A549 (cell line): ENCODE data around the gene EXOC4. TPM values are rescaled to one million over a fixed set of nuclear protein-coding genes. Genes with fewer than 3 reads are reported as not detected.

Experiments
- ATAC-seq, 2 experiments: fragments of 200-7000 bp in 1 of 2; fragments of >200 bp in 1 of 2; cut with Nextera tagmentation in 1 of 2; cut with Tn5 transposase in 1 of 2; 3 replicates each; pipeline versions ENCODE4 v1.8.0 to v1.9.1; 2018 to 2020; ENCODE audit warnings: mild to moderate bottlenecking in 1 of 2, moderate library complexity in 1 of 2
- CTCF ChIA-PET: fragments of 300-600 bp; sonication (Branson Sonifier 250); formaldehyde crosslinking; extraction: SDS; loops from one replicate; lab custom pipeline; 2021; ENCODE audit warnings: antibody characterized with exemption, inconsistent platforms; lab: Yijun Ruan, JAX
- POLR2A ChIA-PET: fragments of 350-600 bp; formaldehyde crosslinking; extraction: SDS; loops from one replicate; lab custom pipeline; 2021; ENCODE audit warnings: antibody characterized with exemption, inconsistent platforms; lab: Yijun Ruan, JAX
- DNase-seq, 2 experiments: peaks; one replicate each; pipeline versions ENCODE4 v3.0.0 to v3.0.0-alpha.2; 2011 to 2016; ENCODE audit warnings: low read depth in 1 of 2, low spot score in 1 of 2
- FAIRE-seq: peaks from 2 replicates; lab custom pipeline; 2011; peaks lifted over from hg19 to GRCh38; lab: Jason Lieb, UNC
- H3K27ac ChIP-seq, 2 experiments: fragments of >200 bp; sonication (Bioruptor Twin); formaldehyde crosslinking; 3 replicates each; pipeline ENCODE4 v1.5.1; 2016 to 2017
- H3K4me1 ChIP-seq: fragments of >200 bp; sonication (Bioruptor Twin); formaldehyde crosslinking; 3 replicates; pipeline ENCODE4 v1.6.1; 2016
- H3K4me2 ChIP-seq: fragments of >200 bp; sonication (Bioruptor Twin); formaldehyde crosslinking; 3 replicates; pipeline ENCODE4 v1.6.1; 2016
- H3K4me3 ChIP-seq: fragments of >200 bp; sonication (Bioruptor Twin); formaldehyde crosslinking; 3 replicates; pipeline ENCODE4 v1.5.1; 2016
- H3K9me3 ChIP-seq: fragments of >200 bp; sonication (Bioruptor Twin); formaldehyde crosslinking; 3 replicates; pipeline ENCODE4 v1.6.1; 2016
- CEBPB ChIP-seq, 2 experiments: fragments of >200 bp in 1 of 2; sonication (Bioruptor Twin) in 1 of 2; formaldehyde crosslinking in 1 of 2; IDR thresholded peaks; 2 replicates each; pipeline ENCODE4 v1.6.1; 2012 to 2016
- CHD2 ChIP-seq: fragments of 150-350 bp; IDR thresholded peaks from 2 replicates; pipeline ENCODE4 v1.6.1; 2014; ENCODE audit warnings: low read length; ENCODE audit not compliant: partially characterized antibody
- CHD4 ChIP-seq: fragments of 200-600 bp; sonication (generic); IDR thresholded peaks from 2 replicates; pipeline ENCODE4 v1.6.1; 2016; ENCODE audit warnings: antibody characterized with exemption, mild to moderate bottlenecking, borderline replicate concordance
- EHF ChIP-seq: fragments of 250-450 bp; sonication (Bioruptor Pico); IDR thresholded peaks from 2 replicates; pipeline ENCODE4 v1.5.0; 2020; ENCODE audit warnings: mild to moderate bottlenecking
- EP300 ChIP-seq, 2 experiments: fragments of >200 bp; sonication (Bioruptor Twin); formaldehyde crosslinking; IDR thresholded peaks; 2 replicates in 1 of 2; 3 replicates in 1 of 2; pipeline ENCODE4 v1.6.1; 2016 to 2017
- ESRRA ChIP-seq: fragments of 150-350 bp; IDR thresholded peaks from 2 replicates; pipeline ENCODE4 v1.6.1; 2014; ENCODE audit warnings: mild to moderate bottlenecking, low read length, borderline replicate concordance
- FOSB ChIP-seq: fragments of 250-450 bp; sonication (Bioruptor Pico); IDR thresholded peaks from 2 replicates; pipeline ENCODE4 v1.5.0; 2020; ENCODE audit warnings: mild to moderate bottlenecking, moderate library complexity
- GATA3 ChIP-seq: IDR thresholded peaks from 2 replicates; pipeline ENCODE4 v1.6.1; 2012; ENCODE audit warnings: borderline replicate concordance
- HOXA7 ChIP-seq: fragments of 250-450 bp; sonication (Bioruptor Pico); IDR thresholded peaks from 2 replicates; pipeline ENCODE4 v1.5.0; 2020; ENCODE audit warnings: mild to moderate bottlenecking, moderate library complexity
- HOXB13 ChIP-seq: fragments of 250-450 bp; sonication (Bioruptor Pico); IDR thresholded peaks from 2 replicates; pipeline ENCODE4 v1.5.0; 2020; ENCODE audit warnings: low read depth, mild to moderate bottlenecking, moderate library complexity
- NFE2L2 ChIP-seq: fragments of 150-350 bp; conservative IDR thresholded peaks from 2 replicates; pipeline ENCODE4 v1.6.1; 2014; ENCODE audit warnings: low read length
- PHF8 ChIP-seq: fragments of 200-600 bp; sonication (generic); IDR thresholded peaks from 2 replicates; pipeline ENCODE4 v1.6.1; 2016; ENCODE audit warnings: low read depth, mild to moderate bottlenecking, antibody characterized with exemption, moderate library complexity, borderline replicate concordance
- RAD21 ChIP-seq, 2 experiments: fragments of >200 bp in 1 of 2; sonication (Bioruptor Twin) in 1 of 2; formaldehyde crosslinking in 1 of 2; IDR thresholded peaks in 1 of 2; conservative IDR thresholded peaks in 1 of 2; 2 replicates in 1 of 2; 3 replicates in 1 of 2; pipeline ENCODE4 v1.6.1; 2012 to 2018; ENCODE audit warnings: inconsistent platforms in 1 of 2
- RARB ChIP-seq: fragments of 250-450 bp; sonication (Bioruptor Pico); IDR thresholded peaks from 2 replicates; pipeline ENCODE4 v1.8.0; 2021; ENCODE audit warnings: mild to moderate bottlenecking, moderate library complexity
- RCOR1 ChIP-seq: fragments of 150-350 bp; IDR thresholded peaks from 2 replicates; pipeline ENCODE4 v1.6.1; 2014; ENCODE audit warnings: antibody characterized with exemption, low read length, low read depth
- RFX5 ChIP-seq: fragments of 450-650 bp; IDR thresholded peaks from 2 replicates; pipeline ENCODE4 v1.7.1; 2014; ENCODE audit warnings: antibody characterized with exemption, mild to moderate bottlenecking, moderate library complexity
- SREBF2 ChIP-seq: fragments of 450-650 bp; IDR thresholded peaks from 2 replicates; pipeline ENCODE4 v1.6.1; 2014; ENCODE audit warnings: mild to moderate bottlenecking, moderate library complexity
- WGBS: methylation state at CpG from one replicate; pipeline ENCODE4 v1.1.6; 2017; ENCODE audit errors: missing lambda C conversion rate; 5-methylcytosine and 5-hydroxymethylcytosine counted together
- polyA plus RNA-seq, 4 experiments: library from polyadenylated mRNA; depleted of rRNA in 3 of 4; stranded (reverse); fragments of >200 nt; fragmentation: RNase III in 1 of 4; extraction: RNeasy Plus Mini Kit Qiagen cat#74134 plus additional on column Dnase treatment in 1 of 4; gene quantifications; 2 replicates in 3 of 4; 3 replicates in 1 of 4; pipeline ENCODE4 v1.2.3, GENCODE V29; 2011 to 2017
- TF ChIP-seq, protein P1 (sequence below): fragments of >200 bp; sonication (Bioruptor Twin); formaldehyde crosslinking; IDR thresholded peaks from 3 replicates; pipeline ENCODE4 v1.5.1; 2016
- TF ChIP-seq, protein P2 (sequence below): fragments of >200 bp; sonication (Bioruptor Twin); formaldehyde crosslinking; IDR thresholded peaks from 2 replicates; pipeline ENCODE4 v1.6.1; 2016
- TF ChIP-seq, protein P3 (sequence below): IDR thresholded peaks from 2 replicates; pipeline ENCODE4 v1.6.1; 2012; ENCODE audit warnings: low read depth, borderline replicate concordance
- TF ChIP-seq, protein P4 (sequence below): fragments of 250-450 bp; sonication (Bioruptor Pico); IDR thresholded peaks from 2 replicates; pipeline ENCODE4 v1.5.0; 2021; ENCODE audit warnings: mild to moderate bottlenecking, moderate library complexity, borderline replicate concordance

The EXOC4 gene
- polyA plus RNA-seq, 2 of the 4 experiments (the other 2 are of a cell fraction), result 33.4 to 73.1 TPM

DNA sequence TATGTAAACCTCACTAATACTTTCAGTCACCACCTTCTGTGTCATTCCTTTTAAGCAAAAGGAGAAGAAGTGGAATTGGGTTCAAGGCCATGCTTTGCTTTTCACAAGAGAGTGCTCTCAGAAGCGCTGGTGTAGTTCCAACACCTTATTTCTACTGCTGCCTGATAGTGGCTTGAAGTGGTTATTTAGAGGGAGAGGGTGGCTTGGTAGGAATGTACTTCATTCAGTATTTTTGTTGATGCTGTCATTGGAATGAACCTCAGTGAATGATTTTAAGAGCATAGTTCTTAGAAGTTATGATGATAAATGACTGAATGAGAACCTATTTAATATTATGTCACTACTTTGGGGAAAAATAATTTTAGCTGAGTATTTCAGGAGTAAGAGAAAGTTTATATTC lies 396.7 kb downstream of the EXOC4 start:
- Histone ChIP-seq H3K4me1 (peaks cover 5% of the 10 kb centered on the region; the same call in 1 of the 3 replicates), H3K4me2 (no peak overlapping the region), H3K4me3 (no peak overlapping the region), H3K27ac (no peak overlapping the region), H3K9me3 (no peaks in the 10 kb centered on the region)
- CTCF ChIA-PET, result interaction anchor here (0.7 kb wide), 1 partner anchor 9 kb away, joined by 6 read pairs; no protein-coding TSS in a partner anchor
- no peak for FAIRE-seq
- POLR2A ChIA-PET, result no interaction called here
- no peak for DNase-seq
- 73% methylated on average over 1 of the region's 1 CpG for WGBS
- TF ChIP-seq EP300 (IDR thresholded peaks at IDR 0.05), result no peak
- TF ChIP-seq RARB, result no peak
- no peak for TF ChIP-seq FOSB (CRISPR knock-in tag)
- TF ChIP-seq, protein P1, sequence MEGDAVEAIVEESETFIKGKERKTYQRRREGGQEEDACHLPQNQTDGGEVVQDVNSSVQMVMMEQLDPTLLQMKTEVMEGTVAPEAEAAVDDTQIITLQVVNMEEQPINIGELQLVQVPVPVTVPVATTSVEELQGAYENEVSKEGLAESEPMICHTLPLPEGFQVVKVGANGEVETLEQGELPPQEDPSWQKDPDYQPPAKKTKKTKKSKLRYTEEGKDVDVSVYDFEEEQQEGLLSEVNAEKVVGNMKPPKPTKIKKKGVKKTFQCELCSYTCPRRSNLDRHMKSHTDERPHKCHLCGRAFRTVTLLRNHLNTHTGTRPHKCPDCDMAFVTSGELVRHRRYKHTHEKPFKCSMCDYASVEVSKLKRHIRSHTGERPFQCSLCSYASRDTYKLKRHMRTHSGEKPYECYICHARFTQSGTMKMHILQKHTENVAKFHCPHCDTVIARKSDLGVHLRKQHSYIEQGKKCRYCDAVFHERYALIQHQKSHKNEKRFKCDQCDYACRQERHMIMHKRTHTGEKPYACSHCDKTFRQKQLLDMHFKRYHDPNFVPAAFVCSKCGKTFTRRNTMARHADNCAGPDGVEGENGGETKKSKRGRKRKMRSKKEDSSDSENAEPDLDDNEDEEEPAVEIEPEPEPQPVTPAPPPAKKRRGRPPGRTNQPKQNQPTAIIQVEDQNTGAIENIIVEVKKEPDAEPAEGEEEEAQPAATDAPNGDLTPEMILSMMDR, result no peak
- no peak for TF ChIP-seq PHF8
- no peak for TF ChIP-seq ESRRA
- no peak for TF ChIP-seq HOXA7 (CRISPR knock-in tag)
- TF ChIP-seq RAD21 (conservative IDR thresholded peaks at IDR 0.05 in 1 of 2, IDR thresholded peaks at IDR 0.05 in 1 of 2), result no peak
- no peak for TF ChIP-seq GATA3
- no peak for ATAC-seq

DNA sequence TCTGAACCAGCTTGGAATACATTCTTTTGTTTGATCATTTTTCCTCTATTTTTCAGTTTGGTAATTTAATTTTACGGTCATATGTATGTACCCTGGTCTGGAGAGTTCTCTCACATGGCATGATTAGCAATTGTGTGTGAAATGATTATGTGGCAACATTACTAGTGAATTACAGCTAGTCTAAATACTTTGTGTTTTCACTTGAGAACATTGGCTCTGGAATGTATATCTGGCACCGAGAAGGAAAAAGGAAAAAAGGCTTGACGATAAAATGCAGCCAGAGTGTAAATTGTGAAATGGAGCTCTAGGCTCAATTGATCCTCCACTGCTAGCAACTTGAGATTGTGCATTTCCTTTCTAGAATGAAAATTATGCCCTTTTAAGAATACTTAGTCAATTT lies 397.2 kb downstream of the EXOC4 start:
- ATAC-seq (no peak), DNase-seq (no peak), FAIRE-seq (no peak)
- no peak overlapping the region for H3K4me3 ChIP-seq
- H3K9me3 ChIP-seq, result no peaks in the 10 kb centered on the region
- TF ChIP-seq RFX5 (no peak), HOXB13 (CRISPR knock-in tag) (no peak), SREBF2 (no peak), NFE2L2 (no peak), CHD2 (no peak), CHD4 (no peak), FOSB (CRISPR knock-in tag) (no peak), RCOR1 (no peak), EP300 (IDR thresholded peaks at IDR 0.05) (no peak), EHF (CRISPR knock-in tag) (no peak), CEBPB (IDR thresholded peaks at IDR 0.05) (no peak)
- TF ChIP-seq, protein P2, sequence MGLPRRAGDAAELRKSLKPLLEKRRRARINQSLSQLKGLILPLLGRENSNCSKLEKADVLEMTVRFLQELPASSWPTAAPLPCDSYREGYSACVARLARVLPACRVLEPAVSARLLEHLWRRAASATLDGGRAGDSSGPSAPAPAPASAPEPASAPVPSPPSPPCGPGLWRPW, result no peak
- TF ChIP-seq, protein P3, sequence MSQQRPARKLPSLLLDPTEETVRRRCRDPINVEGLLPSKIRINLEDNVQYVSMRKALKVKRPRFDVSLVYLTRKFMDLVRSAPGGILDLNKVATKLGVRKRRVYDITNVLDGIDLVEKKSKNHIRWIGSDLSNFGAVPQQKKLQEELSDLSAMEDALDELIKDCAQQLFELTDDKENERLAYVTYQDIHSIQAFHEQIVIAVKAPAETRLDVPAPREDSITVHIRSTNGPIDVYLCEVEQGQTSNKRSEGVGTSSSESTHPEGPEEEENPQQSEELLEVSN, result no peak
- TF ChIP-seq, protein P4, sequence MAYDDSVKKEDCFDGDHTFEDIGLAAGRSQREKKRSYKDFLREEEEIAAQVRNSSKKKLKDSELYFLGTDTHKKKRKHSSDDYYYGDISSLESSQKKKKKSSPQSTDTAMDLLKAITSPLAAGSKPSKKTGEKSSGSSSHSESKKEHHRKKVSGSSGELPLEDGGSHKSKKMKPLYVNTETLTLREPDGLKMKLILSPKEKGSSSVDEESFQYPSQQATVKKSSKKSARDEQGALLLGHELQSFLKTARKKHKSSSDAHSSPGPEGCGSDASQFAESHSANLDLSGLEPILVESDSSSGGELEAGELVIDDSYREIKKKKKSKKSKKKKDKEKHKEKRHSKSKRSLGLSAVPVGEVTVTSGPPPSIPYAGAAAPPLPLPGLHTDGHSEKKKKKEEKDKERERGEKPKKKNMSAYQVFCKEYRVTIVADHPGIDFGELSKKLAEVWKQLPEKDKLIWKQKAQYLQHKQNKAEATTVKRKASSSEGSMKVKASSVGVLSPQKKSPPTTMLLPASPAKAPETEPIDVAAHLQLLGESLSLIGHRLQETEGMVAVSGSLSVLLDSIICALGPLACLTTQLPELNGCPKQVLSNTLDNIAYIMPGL, result no peak
- ChIA-PET POLR2A (no interaction called here), CTCF (interaction anchor here (0.6 kb wide), 1 partner anchor 21 kb away, joined by 3 read pairs; no protein-coding TSS in a partner anchor)
- H3K4me1 ChIP-seq, result peaks cover 5% of the 10 kb centered on the region; the same call in 1 of the 3 replicates
- no peak overlapping the region for H3K4me2 ChIP-seq
- WGBS, result 92% methylated on average over 3 of the region's 3 CpGs
- H3K27ac ChIP-seq, result no peak overlapping the region
